T-cell (primary cell): ENCODE measurements around the gene ECHS1. TPM values are rescaled to one million over a fixed set of nuclear protein-coding genes. Genes with fewer than 3 reads are reported as not detected.
A peak's percentile ranks its signal among the peaks of the same experiment; 100 is the strongest.

ENCODE experiments used
- ATAC-seq, 4 experiments: fragments of 200-7000 bp in 3 of 4; fragments of 150-1000 bp in 1 of 4; cut with Tn5 transposase; replicated peaks in 1 of 4; 1 replicate in 3 of 4; 2 replicates in 1 of 4; pipeline ENCODE4 v1.10.0; 2021; ENCODE audit warnings: moderate library complexity in 3 of 4, mild to moderate bottlenecking in 2 of 4, moderate number of reproducible peaks in 1 of 4
- CTCF ChIA-PET, 2 donors: fragments of 300-600 bp; sonication (Branson Sonifier 250); formaldehyde crosslinking; loops; one replicate each; lab custom pipeline; 2022; ENCODE audit warnings: antibody characterized with exemption in 2 of 2; lab: Charles Lee
- POLR2A ChIA-PET, 2 donors: fragments of 300-600 bp; sonication (Branson Sonifier 250); formaldehyde crosslinking; loops; one replicate each; lab custom pipeline; 2022; ENCODE audit warnings: antibody characterized with exemption in 2 of 2; lab: Charles Lee
- DNase-seq, 35 experiments: peaks; one replicate each; pipeline versions ENCODE4 v3.0.0 to v3.0.0-alpha.2; 2013 to 2023
- H3K27ac ChIP-seq: one replicate; pipeline ENCODE4 v1.5.1; 2013; ENCODE audit warnings: low read length
- H3K27me3 ChIP-seq, 2 experiments: replicated peaks in 1 of 2; 1 replicate in 1 of 2; 2 replicates in 1 of 2; pipeline versions ENCODE4 v1.6.1 to v1.7.0; 2013; ENCODE audit warnings: low read length in 1 of 2, mixed read lengths in 1 of 2; ENCODE audit not compliant: control insufficient read depth in 2 of 2, insufficient read depth in 2 of 2; ENCODE audit errors: extremely low read depth in 1 of 2
- H3K36me3 ChIP-seq, 2 donors: 1 replicate in 1 of 2; 2 replicates in 1 of 2; pipeline versions ENCODE4 v1.6.1 to v1.7.0; 2013; ENCODE audit warnings: low read length in 1 of 2; ENCODE audit not compliant: control insufficient read depth in 2 of 2, insufficient read depth in 1 of 2; ENCODE audit errors: extremely low read depth in 1 of 2
- H3K4me1 ChIP-seq, 2 experiments: 1 replicate in 1 of 2; 2 replicates in 1 of 2; pipeline versions ENCODE4 v1.6.1 to v1.7.0; 2013; ENCODE audit warnings: low read length in 2 of 2, mixed read lengths in 1 of 2; ENCODE audit not compliant: insufficient read depth in 2 of 2, control insufficient read depth in 1 of 2; ENCODE audit errors: extremely low read depth in 1 of 2
- H3K4me3 ChIP-seq, 2 donors: 1 replicate in 1 of 2; 2 replicates in 1 of 2; pipeline versions ENCODE4 v1.5.1 to v1.7.0; 2013; ENCODE audit warnings: mild to moderate bottlenecking in 2 of 2, low read length in 1 of 2, moderate library complexity in 1 of 2; ENCODE audit not compliant: control insufficient read depth in 1 of 2; ENCODE audit errors: extremely low read depth in 1 of 2
- H3K9me3 ChIP-seq: 2 replicates; pipeline ENCODE4 v1.7.0; 2013
- H3K27ac Mint-ChIP-seq, 2 donors: one replicate each; pipeline ENCODE4 v1.8.0; 2020 to 2021; ENCODE audit warnings: mild to moderate bottlenecking in 2 of 2, mixed read lengths in 2 of 2
- H3K27me3 Mint-ChIP-seq, 2 donors: one replicate each; pipeline ENCODE4 v1.8.0; 2021 to 2022; ENCODE audit warnings: mixed read lengths in 2 of 2
- H3K36me3 Mint-ChIP-seq: one replicate; pipeline ENCODE4 v1.8.0; 2021; ENCODE audit warnings: mixed read lengths
- H3K4me1 Mint-ChIP-seq, 3 donors: one replicate each; pipeline ENCODE4 v1.8.0; 2020 to 2022; ENCODE audit warnings: mixed read lengths in 3 of 3, mild to moderate bottlenecking in 1 of 3
- H3K4me3 Mint-ChIP-seq, 3 donors: one replicate each; pipeline ENCODE4 v1.8.0; 2020 to 2022; ENCODE audit warnings: mild to moderate bottlenecking in 3 of 3, mixed read lengths in 3 of 3, moderate library complexity in 3 of 3
- H3K9me3 Mint-ChIP-seq, 3 donors: one replicate each; pipeline ENCODE4 v1.8.0; 2020 to 2022; ENCODE audit warnings: mixed read lengths in 3 of 3
- WGBS: methylation state at CpG from one replicate; pipeline ENCODE4 v1.1.5; 2013; ENCODE audit warnings: missing lambda C conversion rate; ENCODE audit not compliant: insufficient coverage; 5-methylcytosine and 5-hydroxymethylcytosine counted together
- total RNA-seq, 35 experiments: library from RNA in 6 of 35; stranded (reverse) in 6 of 35; fragments of 120-200 nt in 1 of 35; gene quantifications; one replicate each; pipeline versions ENCODE4 v1.2.1 to v1.2.4 and lab custom pipeline; 2013 to 2026

ECHS1 gene
- total RNA-seq, 5 donors from 2014 or later (not counting 1 experiment from before 2014, with no cell fraction given), result 17.6 to 31.7 (median 27.2) TPM

DNA sequence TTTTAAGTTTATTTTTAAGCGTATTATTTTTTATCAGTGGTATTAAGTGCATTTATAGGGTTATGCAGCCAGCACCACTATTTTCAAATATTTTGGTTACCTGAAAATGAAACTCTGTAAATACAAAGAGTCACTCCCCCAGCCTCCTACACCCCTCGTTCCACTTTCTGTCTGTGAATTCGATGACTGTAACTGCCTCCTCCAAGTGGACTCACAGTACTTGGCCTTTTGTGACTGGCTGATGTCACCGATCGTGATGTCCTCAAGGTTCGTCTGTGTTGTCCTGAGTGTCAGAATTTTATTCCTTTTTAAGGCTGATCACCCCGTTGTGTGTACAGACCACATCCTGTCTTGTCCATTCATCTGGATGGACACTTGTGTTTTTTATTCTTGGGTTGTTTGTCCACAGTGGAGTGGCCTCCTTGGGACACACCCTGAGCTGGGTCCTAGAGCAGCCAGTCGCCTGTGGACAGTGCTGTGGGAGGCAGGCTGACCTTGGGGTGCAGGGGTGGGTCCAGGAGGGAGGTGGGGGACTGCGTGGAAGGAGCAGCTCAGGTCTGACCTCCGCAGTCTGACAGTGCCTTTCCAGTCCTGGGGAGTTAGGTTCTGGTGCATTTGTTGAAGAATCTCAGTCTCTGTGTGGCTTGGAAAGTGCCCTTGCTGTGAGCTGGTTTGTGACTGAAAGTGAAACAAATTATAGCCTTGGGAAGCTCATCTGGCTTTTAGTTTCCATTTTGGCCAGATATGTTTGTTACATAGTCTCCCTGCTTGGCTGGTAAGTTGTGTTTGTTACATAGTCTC, 27.7 kb upstream of the ECHS1 start:
- H3K4me3 ChIP-seq, result no peak overlapping the region
- H3K27me3 ChIP-seq, result no peaks in the 10 kb centered on the region
- ATAC-seq (peak in 1 of 4 experiments; percentile 32), DNase-seq (peak in 1 of 35 experiments; percentile 11)
- H3K4me3 Mint-ChIP-seq, result no peak overlapping the region
- H3K27ac ChIP-seq, result no peak overlapping the region
- peaks cover 0 to 20% of the 10 kb centered on the region in 2 experiments for H3K4me1 ChIP-seq
- peaks cover 38 to 47% (median 43%) of the 10 kb centered on the region in 3 donors for H3K4me1 Mint-ChIP-seq
- H3K27ac Mint-ChIP-seq, result peak overlapping the region; percentile 46 to 55
- POLR2A ChIA-PET, result interaction anchor here in 1 of 2 donors (1.1 kb wide), 1 partner anchor 10 kb away, joined by 3 read pairs; no protein-coding TSS in a partner anchor
- peaks cover 50% of the 10 kb centered on the region for H3K36me3 Mint-ChIP-seq
- 60% methylated on average over 9 of the region's 10 CpGs for WGBS
- H3K27me3 Mint-ChIP-seq, result no peaks in the 10 kb centered on the region
- CTCF ChIA-PET, result no interaction called here
- H3K36me3 ChIP-seq, result peaks cover 11 to 61% of the 10 kb centered on the region in 2 donors
- H3K9me3 ChIP-seq, result no peaks in the 10 kb centered on the region
- no peaks in the 10 kb centered on the region for H3K9me3 Mint-ChIP-seq

DNA sequence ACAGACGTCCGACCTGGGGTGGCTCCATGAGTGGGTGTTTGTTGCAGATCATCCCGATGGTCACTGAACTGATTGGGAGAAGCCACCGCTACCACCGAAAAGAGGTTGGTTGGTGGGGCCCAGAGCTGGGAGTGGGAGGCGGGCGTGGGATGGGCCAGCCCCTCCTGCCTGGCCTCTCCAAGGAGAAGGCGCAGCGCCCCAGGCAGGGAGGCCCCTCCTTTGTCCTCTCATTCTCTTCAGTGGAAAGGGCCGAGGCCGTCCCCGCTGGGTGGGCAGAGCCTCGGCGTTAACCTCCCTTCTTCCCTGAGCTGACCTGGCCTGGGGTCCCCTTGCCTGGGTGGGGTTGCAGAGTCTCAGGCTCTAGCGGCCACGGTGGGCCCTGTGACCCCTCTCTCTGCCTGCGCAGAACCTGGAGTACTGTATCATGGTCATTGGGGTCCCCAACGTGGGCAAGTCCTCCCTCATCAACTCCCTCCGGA, 26.0 kb upstream of the ECHS1 start:
- Mint-ChIP-seq H3K4me1 (peaks cover 36 to 45% (median 44%) of the 10 kb centered on the region in 3 donors), H3K27me3 (no peaks in the 10 kb centered on the region), H3K27ac (no peak overlapping the region), H3K4me3 (no peak overlapping the region), H3K36me3 (peaks cover 38% of the 10 kb centered on the region), H3K9me3 (no peaks in the 10 kb centered on the region)
- ChIA-PET POLR2A (no interaction called here), CTCF (no interaction called here)
- Histone ChIP-seq H3K27me3 (peaks cover 0 to 2% of the 10 kb centered on the region in 2 experiments), H3K4me3 (no peak overlapping the region), H3K27ac (no peak overlapping the region), H3K4me1 (peaks cover 2 to 33% of the 10 kb centered on the region in 2 experiments), H3K36me3 (peaks cover 11 to 55% of the 10 kb centered on the region in 2 donors), H3K9me3 (no peaks in the 10 kb centered on the region)
- DNase-seq (no peak), ATAC-seq (no peak)
- 96% methylated on average over 12 of the region's 19 CpGs for WGBS

DNA sequence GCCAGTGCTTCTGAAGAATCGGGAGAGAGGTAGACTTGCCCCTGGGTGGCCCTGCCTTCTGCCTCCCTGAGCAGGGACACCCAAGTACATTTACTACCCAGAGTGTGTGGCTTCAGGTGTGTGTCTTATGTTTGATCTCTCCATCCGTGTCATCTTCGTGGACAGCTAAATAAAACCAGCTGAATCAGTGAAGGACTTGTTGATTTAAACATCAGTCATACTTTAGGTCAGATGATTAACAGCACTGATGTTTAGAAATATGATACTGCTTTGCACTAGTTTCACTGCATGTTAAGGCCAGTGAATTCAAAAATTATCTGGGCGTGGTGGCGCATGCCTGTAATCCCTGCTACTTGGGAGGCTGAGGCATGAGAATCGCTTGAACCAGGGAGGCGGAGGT, 24.8 kb upstream of the ECHS1 start:
- H3K27ac Mint-ChIP-seq, result no peak overlapping the region
- no peaks in the 10 kb centered on the region for H3K27me3 Mint-ChIP-seq
- Histone ChIP-seq H3K27ac (no peak overlapping the region), H3K36me3 (peaks cover 11 to 48% of the 10 kb centered on the region in 2 donors), H3K9me3 (no peaks in the 10 kb centered on the region), H3K4me3 (no peak overlapping the region), H3K4me1 (peaks cover 2 to 39% of the 10 kb centered on the region in 2 experiments), H3K27me3 (peaks cover 0 to 2% of the 10 kb centered on the region in 2 experiments)
- H3K4me1 Mint-ChIP-seq, result peaks cover 38 to 49% (median 48%) of the 10 kb centered on the region in 3 donors
- ChIA-PET POLR2A (no interaction called here), CTCF (no interaction called here)
- H3K4me3 Mint-ChIP-seq, result no peak overlapping the region
- DNase-seq (no peak), ATAC-seq (no peak)
- peaks cover 32% of the 10 kb centered on the region for H3K36me3 Mint-ChIP-seq
- no peaks in the 10 kb centered on the region for H3K9me3 Mint-ChIP-seq
- whole genome bisulfite sequencing, result 100% methylated on average over 4 of the region's 7 CpGs

DNA sequence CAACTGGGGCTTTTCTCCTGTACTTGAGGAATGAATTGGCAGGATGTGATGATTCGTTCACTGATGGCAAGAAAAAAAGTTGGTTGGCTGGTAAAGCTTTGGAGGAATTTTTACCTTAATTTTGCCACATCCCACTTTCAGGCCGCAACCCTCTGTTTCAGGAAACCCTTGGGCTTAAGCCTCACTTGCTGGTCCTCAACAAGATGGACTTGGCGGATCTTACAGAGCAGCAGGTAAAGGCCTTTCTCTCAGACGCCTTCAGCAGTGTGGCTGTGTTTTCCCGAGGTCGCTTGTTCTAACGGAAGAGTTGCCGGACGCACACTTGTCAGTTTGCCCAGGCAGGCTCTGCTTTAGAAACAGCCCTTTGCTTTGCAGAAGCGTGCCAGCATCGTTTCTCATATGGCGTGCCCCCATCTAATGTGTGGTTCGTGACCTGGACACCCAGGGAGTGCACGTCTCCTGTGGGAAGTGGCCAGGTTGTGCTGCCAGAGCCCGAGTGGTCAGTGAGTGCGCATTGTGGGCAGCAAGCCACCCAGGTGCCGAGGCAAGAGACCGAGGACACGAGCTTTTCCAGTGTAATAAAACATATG, 23.0 kb upstream of the ECHS1 start:
- no peak for DNase-seq
- H3K27me3 ChIP-seq, result peaks cover 0 to 2% of the 10 kb centered on the region in 2 experiments
- no peaks in the 10 kb centered on the region for H3K9me3 Mint-ChIP-seq
- ChIA-PET POLR2A (no interaction called here), CTCF (no interaction called here)
- H3K4me3 Mint-ChIP-seq, result peak overlapping the region; percentile 86 to 93 (median 91)
- peaks cover 36 to 53% (median 50%) of the 10 kb centered on the region in 3 donors for H3K4me1 Mint-ChIP-seq
- peaks cover 22% of the 10 kb centered on the region for H3K36me3 Mint-ChIP-seq
- ATAC-seq, result no peak
- H3K4me3 ChIP-seq, result no peak overlapping the region
- WGBS, result 99% methylated on average over 12 of the region's 19 CpGs
- H3K36me3 ChIP-seq, result peaks cover 6 to 31% of the 10 kb centered on the region in 2 donors
- no peaks in the 10 kb centered on the region for H3K9me3 ChIP-seq
- H3K4me1 ChIP-seq, result peaks cover 2 to 49% of the 10 kb centered on the region in 2 experiments
- H3K27ac ChIP-seq, result no peak overlapping the region
- H3K27ac Mint-ChIP-seq, result peak overlapping the region in 1 of 2 donors; percentile 87
- no peaks in the 10 kb centered on the region for H3K27me3 Mint-ChIP-seq

DNA sequence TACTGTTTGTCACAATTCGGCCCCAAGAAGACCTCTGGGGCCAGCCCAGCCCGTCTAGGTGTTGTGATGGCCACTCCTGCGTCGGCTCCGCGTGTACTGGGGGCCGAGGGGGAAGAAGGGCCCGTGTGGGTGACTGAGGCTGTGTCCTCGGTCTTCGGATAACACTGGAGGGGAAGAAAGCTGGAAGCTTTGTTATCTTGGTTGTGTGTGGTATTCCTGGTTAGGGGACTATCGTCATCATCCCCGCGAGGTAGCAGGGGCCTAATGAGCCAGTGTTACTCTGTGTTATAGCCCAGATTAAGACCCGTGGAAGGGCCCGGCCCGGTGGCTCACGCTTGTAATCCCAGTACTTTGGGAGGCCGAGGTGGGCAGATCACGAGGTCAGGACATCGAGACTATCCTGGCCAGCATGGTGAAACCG, 21.7 kb upstream of the ECHS1 start:
- Mint-ChIP-seq H3K36me3 (peaks cover 18% of the 10 kb centered on the region), H3K27me3 (no peaks in the 10 kb centered on the region), H3K4me1 (peaks cover 40 to 56% (median 56%) of the 10 kb centered on the region in 3 donors), H3K9me3 (no peaks in the 10 kb centered on the region), H3K27ac (peak overlapping the region; percentile 85 to 87), H3K4me3 (peak overlapping the region; percentile 86 to 93 (median 91))
- peaks cover 6 to 51% of the 10 kb centered on the region in 2 experiments for H3K4me1 ChIP-seq
- ATAC-seq, result no peak
- DNase-seq, result no peak
- peak overlapping the region; percentile 59 for H3K27ac ChIP-seq
- ChIA-PET CTCF (no interaction called here), POLR2A (no interaction called here)
- peaks cover 0 to 2% of the 10 kb centered on the region in 2 experiments for H3K27me3 ChIP-seq
- peaks cover 6 to 26% of the 10 kb centered on the region in 2 donors for H3K36me3 ChIP-seq
- no peaks in the 10 kb centered on the region for H3K9me3 ChIP-seq
- H3K4me3 ChIP-seq, result peak overlapping the region; percentile 62 to 69
- 43% methylated on average over 19 of the region's 21 CpGs for WGBS

DNA sequence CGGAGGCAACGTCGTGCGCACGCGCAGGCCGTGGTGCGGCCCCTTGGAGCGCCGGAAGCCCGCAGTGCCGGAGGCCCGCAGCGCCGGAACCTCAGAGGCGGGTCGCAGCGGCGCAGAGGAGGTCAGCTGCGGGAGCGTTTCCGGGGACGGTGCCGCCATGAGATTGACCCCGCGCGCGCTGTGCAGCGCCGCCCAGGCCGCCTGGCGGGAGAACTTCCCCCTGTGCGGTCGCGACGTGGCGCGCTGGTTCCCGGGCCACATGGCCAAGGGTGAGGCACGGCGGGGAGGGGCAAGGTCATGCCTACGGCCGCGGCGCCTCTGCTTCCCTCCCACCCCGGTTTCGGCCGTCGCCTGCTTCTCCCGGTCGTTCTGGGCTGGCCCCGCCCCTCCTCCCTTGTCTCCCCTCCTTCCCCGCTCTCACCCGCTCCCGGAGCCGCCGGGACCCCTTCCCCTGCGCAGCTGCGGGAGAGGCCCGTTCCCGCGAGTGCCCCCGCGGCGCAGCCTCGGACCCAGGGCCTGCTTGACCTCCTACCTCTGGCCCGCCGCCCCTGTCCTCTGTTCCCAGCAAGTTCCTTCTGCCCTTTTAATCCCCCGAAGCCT, 21.0 kb upstream of the ECHS1 start, which contains the start of gene MTG1:
TSS of gene MTG1 (plus strand) at position 94 of the 600 bp plus-strand sequence. CDS start at position 158, 64 bp downstream.
- Mint-ChIP-seq H3K27me3 (no peaks in the 10 kb centered on the region), H3K9me3 (no peaks in the 10 kb centered on the region), H3K36me3 (peaks cover 12% of the 10 kb centered on the region), H3K27ac (peak within 1 kb of the TSS; percentile 85 to 87), H3K4me3 (peak within 1 kb of the TSS; percentile 86 to 93 (median 91)), H3K4me1 (peaks cover 43 to 56% (median 55%) of the 10 kb centered on the region in 3 donors)
- ChIA-PET POLR2A (no interaction called here), CTCF (no interaction called here)
- Histone ChIP-seq H3K36me3 (peaks cover 6 to 22% of the 10 kb centered on the region in 2 donors), H3K4me3 (peak within 1 kb of the TSS; percentile 62 to 69), H3K9me3 (no peaks in the 10 kb centered on the region), H3K27me3 (peaks cover 0 to 2% of the 10 kb centered on the region in 2 experiments), H3K4me1 (peaks cover 9 to 57% of the 10 kb centered on the region in 2 experiments), H3K27ac (peak within 1 kb of the TSS; percentile 59)
- under 1% methylated on average over 67 of the region's 69 CpGs for WGBS
- DNase-seq (peak in 34 of 35 experiments; percentile 76 to 96 (median 86)), ATAC-seq (peak; percentile 79 to 90 (median 82))
